ENCODE measurements around the gene GSDME.

The GSDME gene

DNA sequence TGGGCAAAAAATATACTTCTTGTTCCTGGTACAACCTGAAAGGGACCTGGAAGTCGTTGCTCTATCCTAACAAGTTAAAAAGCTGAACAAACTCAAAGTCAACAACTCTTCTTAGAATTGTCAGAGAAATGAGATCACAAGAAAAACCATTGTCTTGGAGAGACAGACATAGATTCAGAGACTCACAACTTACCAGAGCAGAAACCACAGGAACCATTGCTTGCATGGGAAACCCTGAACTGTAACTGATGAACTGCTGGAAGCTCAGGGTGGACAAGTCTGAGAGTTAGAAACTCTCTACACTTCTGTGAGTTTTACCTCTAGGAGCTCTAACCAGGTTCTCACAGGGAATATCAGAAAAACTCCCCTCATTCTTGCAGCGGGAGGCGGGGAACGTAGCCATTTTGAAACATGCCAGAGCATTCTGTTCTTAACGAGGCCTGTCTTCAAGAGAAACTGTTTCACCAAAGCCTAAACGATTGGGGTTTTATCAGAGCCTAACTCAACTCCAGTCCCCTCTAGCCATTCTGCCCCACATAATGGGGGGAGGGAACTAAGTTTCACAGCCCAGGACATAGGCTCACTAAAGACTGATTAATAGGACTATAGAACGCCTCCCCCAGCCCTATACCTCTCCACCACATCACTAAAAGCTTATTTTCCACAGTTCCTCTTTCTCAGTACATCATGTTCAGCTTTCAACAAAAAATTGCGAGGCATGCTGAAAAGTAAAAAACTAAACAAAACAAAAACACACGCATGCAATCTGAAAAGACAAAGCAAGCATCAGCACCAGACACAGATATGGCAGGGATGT is 12.0 kb upstream of the GSDME start:
- no peak for DNase-seq

DNA sequence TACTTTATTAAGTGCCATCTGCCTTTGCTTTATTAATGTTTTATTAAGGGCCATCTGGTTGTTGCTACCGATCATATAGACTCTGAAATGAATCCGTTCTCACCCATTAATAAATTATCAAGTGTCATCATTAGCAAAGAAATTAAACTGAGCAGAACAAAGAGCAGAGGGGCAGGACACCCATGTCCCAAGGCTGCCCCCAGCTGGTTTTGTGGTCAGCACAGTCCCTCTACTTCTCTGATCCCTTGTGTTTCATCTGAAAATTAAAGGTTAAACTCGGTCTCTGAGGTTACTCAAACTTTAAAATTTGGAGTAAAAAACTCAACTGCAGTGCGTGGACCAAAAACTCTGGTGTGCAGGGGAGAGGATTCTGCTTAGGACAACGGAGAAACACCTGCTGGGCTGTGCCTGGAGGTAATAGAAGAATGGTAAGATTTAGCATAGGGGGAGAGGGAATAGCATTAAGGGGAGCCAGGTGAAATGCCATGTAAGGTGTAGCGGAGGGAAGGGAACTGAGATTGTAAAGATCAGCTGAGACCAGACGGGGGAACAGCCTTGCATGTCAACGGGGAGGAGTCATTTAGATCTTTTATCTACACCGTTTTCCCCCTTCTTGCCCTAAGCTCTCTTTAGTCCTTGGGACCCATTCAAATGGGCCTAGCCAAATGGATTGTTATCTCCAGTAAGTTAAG is 10.8 kb upstream of the GSDME start:
- no peak for DNase-seq

DNA sequence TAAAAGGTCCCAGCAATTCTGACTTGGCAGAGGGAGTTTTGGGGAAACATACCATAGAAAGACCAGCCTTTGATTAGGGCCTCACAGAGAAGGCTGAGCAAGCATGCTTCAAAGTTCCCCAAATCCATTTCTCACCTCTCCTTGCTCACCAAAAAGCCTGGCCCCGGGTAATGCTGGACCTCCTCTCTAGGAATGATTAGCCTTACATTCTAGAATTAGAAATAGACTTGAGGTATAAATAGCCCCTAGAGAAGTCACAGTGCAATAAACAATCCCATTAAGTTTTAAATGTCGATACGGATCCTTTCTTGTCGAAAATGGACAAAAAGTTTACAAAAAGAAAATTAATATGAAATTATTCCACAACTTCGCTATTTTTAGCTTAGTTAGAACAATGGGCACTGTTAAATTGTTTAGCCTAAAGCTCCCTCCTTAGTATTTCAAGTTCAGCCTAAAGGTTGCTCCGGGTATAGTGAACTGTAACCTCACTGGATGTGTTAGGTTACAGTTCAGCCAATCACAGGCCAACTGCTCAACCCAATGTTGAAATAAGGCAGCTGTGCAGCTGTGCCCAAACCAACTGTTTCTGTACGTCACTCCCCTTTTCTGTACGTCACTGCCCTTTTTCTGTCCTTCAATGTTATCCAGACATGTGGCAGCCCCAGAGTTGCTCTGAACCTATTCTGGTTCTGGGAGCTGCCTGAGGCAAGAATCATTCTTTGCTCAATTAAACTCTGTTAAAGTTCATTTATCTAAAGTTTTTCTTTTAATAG is 7.9 kb upstream of the GSDME start:
- no peak for DNase-seq

DNA sequence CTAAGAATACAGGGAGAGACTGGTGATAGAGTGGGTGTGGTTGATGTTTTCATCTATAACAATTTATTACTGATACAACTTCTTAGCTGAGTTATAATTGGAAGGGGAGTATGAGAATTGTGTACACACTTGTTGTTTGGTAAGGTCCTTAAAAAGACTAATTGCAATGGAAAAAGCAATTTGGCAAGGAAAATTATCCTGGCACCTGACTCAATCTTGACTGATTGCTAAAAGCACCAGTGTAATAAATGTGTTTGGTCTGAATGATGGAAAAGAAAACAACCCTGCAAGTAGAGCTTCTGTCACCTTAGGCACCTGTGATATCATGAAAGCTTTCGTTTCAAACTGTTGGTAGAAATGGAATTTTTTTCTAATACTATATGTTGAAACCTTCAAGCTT is 6.7 kb upstream of the GSDME start:
- DNase-seq: no peak

DNA sequence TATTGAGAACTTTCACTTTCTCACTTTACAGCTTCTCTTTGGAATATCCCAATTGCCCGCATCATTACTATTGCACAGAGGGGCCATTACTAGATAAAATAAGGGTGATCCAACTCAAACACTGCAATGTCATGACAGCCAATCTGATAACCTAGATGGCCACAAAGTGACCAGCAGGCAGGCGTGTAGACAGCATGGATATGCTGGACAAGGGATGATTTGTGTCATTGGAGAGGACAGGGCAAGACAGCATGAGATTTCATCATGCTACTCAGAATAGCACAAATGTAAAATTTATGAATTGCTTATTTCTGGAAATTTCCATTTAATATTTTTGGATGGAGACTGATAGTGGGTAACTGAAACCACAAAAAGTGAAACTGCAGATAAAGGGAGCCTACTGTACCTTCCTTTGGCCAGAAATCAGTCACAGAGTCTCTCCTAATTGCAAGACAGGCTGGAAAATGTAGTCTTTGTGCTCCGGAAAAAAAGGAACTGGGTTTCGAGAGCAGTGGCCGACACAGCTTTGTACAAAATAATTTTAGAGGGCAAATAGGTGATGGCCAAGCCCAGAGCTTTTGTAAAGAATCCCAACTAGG is 6.1 kb upstream of the GSDME start:
- no peak for DNase-seq

DNA sequence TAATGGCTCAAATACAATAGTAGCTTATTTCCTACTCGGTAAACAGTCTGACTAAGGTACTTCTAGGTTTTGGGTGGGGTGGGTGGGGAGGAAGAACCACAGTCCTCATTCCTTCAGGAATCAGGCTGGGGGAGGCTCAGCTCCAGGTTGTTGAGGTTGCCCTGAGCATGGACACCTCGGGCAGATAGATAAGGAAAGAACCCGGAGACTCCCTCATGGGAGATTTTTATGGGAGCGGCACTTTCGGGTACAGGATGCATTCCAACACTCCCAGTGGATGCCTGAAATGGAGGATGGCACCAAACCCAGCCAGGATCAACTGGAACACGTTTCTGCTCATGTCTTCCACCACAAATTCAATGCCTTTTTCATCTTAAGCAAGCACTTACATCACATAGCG is 5.5 kb upstream of the GSDME start:
- DNase-seq: no peak

DNA sequence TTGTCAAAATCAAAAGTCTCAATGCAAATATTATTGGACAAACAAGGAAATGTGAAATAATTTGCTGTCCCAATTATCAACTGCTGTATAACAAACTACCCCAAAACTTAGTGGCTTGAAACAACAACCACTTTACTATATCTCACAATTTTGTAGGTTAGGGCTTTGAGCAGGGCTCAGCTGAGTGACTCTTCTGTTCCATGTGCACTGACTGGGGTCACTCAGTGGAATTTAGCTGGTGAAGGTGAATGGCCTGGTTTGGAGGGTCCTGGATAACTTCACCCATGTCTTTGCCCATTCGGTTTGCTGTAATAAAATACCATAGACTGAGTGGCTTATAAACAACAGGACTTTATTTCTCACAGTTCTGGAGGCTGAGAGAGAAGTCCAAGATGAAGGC is 3.7 kb upstream of the GSDME start:
- DNase-seq: no peak

DNA sequence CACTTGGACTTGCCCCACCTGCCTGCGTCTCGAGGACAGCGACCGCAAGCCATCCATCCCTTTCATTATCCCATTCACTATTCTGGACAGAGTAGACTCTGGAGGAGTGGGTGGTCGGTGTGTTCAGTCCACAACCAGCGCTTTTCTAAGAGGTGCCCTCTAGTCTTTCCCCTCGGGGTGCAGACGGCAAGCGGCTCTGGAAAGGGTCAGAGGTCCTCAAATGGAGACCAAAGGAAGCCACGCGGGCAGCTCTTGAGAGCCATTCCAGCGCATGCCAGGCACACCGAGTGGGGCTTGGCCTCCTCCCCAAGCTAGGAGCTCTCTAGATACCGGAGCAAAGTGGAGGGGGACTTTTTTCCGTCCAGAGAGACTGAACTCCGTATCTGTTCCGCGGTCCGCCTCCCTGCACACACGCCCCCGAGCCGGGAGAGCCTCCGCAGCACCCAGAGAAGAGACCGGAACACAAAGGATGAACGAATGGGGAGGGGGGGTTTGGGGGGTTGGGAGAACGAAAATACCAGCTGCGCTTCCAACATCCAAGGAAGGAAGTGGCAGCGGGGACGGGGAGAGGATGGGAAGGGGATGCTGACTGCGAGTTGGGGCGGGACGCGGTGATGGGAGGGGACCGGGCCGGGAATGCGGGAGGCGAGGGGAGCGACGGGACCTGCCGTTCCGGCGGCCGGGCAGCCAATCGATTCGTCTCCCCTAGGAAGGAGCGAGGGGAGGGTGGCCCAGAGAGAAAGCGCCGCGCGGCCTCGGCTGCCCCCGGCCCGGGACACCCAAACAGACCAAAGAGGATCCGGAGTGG is 515 bp downstream of the GSDME start:
- DNase-seq: no peak

DNA sequence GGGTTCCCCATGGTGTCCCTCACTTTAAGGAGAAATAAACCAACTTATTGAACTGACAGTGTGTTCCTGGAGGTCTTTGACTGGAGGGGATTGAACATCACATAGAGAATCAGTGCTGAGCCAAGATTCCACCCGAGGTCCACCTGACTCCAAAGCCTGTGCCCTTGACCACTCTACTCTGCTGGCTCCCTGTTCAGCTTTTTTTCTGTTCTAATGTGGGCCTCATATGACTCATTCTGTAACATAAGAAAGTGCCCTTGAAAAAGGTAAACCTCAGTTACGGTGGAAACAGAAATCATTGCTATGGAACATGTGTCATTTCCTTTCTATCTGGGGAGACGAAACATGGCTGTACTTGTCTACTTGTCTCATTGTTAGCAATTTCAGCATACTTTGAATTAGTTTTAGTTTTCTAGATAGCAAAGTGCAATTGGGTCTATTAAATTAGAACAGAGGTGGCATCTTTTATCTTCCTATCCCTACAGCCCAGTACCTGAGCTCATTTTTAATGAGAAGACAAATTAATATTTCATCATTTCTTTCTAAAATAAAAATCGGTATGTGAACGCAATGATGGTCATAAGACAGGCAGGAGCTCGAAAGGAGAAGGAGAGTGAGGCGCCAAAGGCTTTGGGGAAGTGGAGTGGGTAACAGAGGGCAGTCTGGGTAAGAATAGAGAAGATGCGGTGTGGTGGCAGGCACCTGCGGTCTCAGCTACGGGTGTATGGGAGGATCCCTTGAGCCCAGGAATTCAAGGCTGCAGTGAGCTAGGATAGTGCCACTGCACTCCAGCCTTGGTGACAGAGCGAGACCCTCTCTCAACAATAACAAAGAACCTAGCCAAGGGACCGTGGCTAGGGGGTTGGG is 1.5 kb downstream of the GSDME start:
- no peak for DNase-seq

DNA sequence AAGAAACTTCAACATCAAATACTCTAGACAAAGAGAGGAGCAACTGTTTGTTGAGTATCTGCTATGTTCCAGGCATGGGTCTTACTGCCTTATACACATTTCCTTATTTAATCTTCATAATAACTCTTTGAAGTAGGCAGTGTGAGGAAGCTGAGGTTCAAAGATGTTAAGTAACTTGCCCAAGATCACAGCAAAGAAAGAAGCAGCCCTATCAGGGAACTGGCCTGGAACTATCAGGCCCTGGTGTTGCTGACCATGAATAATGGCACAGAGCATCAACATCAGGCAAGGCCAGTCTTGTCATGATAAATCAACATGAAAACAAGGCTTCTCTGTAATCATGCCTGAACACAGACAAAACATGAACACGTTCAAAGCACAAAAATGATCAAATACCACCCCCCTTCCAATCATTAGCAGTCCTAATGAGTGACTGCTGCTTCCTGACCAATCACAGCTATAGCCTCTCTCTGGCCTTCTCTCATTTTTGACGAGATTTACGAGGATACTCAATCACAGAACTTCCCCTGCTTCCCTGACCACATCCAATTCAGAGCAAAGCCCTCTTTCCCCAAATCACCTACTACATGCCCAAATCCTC is 2.3 kb downstream of the GSDME start:
- DNase-seq: no peak

DNA sequence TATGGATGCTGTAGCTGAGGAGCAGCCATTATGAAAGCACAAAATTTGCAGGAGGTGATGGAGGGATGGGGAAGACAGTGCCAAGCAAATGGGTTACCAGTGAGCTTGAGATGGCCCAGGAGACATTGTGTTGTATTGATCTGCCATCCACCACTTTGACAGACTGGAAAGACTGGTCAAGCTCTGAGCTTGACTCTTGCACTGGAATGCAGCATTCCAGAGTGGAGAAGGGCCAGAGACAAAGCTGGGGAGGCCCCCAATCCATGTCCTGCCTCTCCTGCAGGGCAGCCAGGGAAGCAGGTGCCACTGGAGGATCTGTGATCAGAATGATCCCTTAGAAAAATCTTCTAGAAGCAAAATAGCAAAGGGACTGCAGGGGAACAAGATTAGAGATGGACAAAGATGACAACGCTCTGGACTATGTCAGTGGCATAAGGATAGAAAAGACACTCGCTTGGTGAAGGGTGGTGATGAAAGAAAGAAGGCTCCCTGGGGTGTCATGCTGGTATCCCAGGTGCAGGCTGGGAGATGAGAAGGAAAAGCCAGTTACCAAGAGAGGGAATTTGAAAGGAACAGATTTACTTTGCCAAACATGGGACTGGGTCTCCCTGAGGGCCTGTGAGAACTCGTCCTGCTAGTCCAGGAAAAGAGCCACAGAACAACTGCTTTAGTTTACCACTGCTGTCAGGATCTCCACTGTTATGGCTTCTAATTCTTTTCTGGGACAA is 5.0 kb downstream of the GSDME start:
- no peak for DNase-seq

DNA sequence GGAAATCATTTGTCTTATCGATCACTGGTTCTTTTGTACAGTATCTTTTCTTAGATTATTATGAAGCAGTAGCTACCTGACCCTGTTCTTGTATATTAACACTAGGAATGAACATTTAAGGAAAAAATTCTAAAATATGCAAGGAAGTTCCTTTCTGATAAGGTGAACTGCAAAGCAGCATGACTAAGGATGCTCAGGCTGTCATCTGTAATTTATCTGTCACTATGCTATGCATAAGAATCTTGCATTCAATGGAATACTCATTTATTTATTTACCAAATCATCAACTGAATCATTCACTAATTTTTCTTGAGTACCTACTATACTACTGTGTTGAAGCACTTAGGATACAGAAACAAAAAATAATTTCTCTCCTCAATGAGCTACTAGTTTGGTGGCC is 5.8 kb downstream of the GSDME start:
- DNase-seq: no peak

DNA sequence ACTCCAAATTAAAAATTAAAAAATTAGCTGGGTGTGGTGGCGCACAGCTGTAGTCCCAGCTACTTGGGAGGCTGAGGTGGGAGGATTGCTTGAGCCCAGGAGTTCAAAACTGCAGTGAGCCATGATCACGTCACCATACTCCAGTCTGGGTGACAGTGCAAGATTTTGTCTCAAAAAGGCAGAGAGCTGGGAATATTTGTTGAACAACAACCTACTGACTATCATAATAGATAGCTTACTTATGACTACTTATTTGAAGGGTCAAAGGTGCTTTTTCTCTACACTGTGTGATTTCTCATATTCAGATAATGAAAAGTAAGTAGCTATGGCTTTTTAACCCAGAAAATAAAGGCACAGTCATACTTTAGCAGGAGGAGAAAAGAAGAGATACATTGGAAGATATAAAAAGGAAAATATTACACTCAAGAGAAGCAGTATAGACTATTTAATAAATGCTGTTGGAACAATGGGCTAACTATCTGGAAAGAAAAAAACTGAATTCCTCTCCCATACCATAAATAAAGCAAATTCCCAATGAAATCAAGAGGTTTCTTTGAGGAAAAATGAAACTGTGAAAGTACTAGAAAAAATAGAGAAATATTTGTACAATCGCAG is 6.7 kb downstream of the GSDME start:
- DNase-seq: no peak

DNA sequence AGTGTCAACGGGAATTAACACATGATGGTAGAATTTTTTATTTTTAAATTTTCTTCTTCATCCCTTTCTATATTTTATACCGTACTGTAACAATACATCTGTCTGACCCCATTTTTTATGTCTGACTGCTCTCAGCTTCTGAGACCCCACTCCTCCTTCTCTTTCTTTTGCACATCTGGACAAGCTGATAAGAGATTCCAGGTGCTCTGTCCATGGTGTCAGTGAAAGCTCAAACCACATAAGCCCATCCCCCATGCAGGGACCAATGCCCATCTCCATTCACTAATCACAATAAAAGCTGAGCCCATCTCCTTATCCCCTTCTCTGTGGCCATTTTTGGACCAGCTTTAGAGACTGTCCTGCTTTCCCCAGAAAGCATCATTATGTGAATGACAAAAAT is 8.7 kb downstream of the GSDME start:
- no peak for DNase-seq

DNA sequence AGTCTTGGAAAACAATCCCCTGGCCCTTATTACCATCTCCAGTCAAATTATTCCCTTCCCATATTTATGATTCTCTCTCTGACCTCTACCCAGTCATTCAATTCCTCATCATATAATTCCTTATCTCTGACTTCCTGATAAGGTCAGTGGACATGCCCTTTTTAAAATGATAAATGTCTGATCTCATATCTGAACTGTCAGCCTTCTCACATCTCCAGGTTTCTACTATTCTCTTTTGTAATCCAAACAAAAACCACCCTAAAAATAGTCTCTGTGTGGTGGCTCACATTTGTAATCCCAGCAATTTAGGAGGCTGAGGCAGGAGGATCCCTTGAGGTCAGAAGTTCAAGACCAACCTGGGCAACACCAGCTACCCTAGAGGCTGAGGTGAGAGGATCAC is 11.9 kb downstream of the GSDME start:
- no peak for DNase-seq

DNA sequence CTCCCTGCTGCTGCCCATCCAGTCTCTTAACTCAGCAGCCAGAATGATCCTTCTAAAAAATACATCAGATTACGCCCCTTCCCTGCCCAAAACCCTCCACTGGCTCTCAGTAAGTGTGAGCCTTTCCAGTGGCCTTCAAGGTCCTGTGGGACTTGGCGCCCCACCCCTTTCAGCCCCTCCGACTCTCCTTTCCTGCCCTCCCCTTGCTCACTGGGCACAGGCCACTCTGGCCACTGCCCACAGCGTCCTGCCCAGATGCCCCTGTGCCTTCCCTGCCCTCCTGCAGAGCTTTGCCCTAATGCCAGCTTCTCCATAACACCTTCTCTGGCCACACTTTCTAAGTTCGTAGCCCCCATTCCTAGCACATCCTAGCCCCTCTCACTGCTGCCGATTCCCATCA is 13.8 kb downstream of the GSDME start:
- DNase-seq: no peak

DNA sequence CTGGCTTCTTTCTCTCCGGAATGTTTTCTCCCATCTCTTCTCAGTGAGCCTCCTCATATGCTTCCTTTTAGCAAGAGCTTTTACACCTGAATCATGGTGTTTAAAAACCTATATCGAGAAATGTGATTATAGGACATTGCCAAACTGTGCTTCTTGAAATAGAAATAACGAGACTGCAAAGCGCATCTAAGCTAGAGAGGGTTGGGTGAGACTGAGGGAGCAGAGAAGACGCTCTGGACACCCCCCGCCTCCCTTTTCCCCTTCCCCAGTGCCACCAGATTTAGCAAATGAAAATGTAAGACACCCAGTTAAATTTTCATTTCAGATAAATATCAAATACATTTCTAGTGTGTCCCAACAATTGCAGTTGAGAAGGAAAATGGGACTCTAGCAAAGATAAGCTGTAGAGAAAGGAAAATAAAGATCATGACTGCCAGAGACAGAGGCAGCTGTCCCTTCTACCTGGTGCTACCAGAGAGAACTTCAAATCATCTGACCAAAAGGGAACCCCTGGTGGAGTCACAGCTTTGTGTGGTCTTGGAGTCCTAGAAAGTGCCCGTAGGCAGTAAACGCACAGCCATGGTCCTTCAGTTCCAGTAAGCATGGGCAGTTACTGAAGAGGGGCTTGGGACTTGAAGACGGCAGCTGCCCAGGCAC is 14.6 kb downstream of the GSDME start:
- DNase-seq: no peak

DNA sequence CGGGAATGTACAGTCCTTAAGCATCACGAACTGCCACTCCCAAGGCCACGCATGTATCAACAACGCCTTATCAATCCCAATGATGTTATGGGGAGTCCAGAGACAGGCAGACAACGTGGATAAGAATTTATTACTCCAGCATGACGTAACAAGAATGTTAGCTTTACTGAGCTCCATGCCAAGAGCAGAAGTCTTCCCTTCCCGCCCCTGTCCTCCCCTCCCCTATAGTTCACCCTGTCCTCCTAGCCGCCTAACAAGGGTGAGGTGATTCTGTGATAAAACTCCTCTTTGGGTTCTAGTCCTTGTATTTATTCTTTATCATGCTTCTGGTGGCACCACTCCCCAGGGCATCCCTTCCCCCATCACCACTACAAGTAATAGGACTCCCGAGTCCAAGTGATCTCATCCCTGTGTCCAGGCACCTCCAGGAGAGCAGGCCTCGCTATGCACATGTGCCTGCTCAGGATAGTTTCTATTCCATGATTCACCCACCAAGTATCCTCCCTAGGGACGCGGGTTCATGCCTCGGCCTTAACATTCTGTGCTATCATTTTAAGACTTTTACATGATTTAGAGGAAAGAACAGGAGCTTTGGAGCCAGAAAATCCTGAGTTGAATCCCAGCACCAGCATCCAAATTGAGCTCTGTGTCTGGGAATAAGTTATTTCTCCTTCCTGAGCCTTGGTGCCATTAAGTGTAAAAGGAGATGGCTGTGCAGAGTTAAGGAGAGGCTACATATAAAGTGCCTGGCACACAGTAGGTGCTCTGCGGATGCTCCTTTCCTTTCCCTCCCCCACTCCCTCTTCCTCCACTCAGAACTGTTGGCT is 15.4 kb downstream of the GSDME start:
- DNase-seq: no peak

DNA sequence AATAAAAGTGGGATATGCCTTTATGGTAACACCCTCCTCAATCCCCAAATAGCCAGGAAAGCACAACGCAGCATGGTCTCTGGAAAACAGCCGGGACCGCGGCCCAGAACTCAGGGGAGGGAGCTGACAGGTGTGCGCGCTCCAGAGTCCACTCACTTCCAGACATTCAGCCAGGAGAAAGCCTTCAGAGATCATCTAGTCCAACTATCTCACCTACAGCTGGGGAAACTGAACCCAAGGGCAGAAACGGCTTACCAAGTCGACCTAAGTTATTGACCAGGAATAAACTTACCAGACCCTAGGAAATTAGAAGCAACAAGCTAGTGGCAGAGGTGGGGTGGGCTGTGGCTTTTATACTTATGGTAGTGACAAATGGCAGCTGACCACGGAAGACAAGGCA is 16.4 kb downstream of the GSDME start:
- no peak for DNase-seq

Data from NCI-H187 treated with DMSO at 0.1 percent for 48 hours (cell line).